Mucosa of rectum (tissue), 2 donors: ENCODE data around the gene IQUB.
A peak's percentile ranks its signal among the peaks of the same experiment; 100 is the strongest.

Source experiments
- H3K27ac ChIP-seq, 2 donors: one replicate each; pipeline ENCODE4 v1.7.0; 2013; ENCODE audit warnings: inconsistent platforms in 2 of 2, low read depth in 2 of 2, low read length in 2 of 2
- H3K27me3 ChIP-seq, 2 donors: one replicate each; pipeline ENCODE4 v1.7.0; 2013; ENCODE audit warnings: low read length in 2 of 2; ENCODE audit not compliant: control insufficient read depth in 2 of 2, insufficient read depth in 2 of 2
- H3K36me3 ChIP-seq, 2 donors: one replicate each; pipeline ENCODE4 v1.7.0; 2013; ENCODE audit warnings: low read length in 2 of 2; ENCODE audit not compliant: control insufficient read depth in 2 of 2, insufficient read depth in 2 of 2
- H3K4me1 ChIP-seq, 2 donors: one replicate each; pipeline ENCODE4 v1.7.0; 2013; ENCODE audit warnings: low read length in 2 of 2, mild to moderate bottlenecking in 1 of 2; ENCODE audit not compliant: control insufficient read depth in 2 of 2, insufficient read depth in 2 of 2
- H3K4me3 ChIP-seq, 2 donors: one replicate each; pipeline ENCODE4 v1.7.0; 2013; ENCODE audit warnings: low read length in 2 of 2
- H3K9ac ChIP-seq, 2 donors: one replicate each; pipeline ENCODE4 v1.7.0; 2013; ENCODE audit warnings: low read length in 2 of 2, low read depth in 1 of 2, mild to moderate bottlenecking in 1 of 2
- H3K9me3 ChIP-seq, 2 donors: one replicate each; pipeline ENCODE4 v1.7.0; 2013; ENCODE audit warnings: low read length in 2 of 2; ENCODE audit not compliant: control insufficient read depth in 2 of 2
- donor health status: healthy.
- donor health status: Normal muscosa, but diverticular disease.

Gene IQUB

DNA sequence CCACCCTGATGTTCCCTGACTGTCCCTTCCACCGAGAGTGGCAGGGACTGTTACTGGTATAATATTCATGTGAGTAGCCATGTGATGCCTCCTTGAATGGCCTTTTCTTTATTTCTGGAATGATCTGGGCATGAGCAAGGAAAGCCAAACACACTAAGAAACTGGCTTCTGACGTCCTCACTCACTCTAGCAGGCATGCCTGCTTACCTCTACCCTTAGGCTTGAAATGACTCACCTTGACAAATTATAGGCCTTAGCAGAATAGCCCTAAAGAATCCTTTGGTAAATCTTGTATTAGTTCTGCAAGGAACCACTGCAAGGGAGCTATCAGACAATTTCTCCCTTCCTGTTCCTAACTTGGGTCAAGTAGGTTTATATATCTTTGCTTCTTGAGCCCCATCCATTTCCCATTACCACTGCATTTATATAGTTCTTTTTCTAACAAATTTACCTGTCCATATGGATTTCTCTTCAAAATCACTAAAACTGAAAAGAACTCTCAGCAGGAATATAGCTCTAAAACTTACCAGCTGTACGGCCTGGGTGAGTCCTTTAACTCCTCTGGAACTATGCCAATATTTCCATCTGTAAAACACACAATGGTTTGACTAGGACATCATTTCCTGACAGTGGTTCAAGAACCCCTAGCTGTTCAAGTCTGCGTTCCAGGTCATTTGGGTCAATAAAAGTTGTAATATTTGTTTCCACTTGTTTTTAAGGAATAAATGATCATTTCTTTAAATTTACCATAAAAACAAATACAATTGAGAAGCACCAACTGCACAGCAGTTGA is 36.2 kb upstream of the IQUB start:
- no peaks in the 10 kb centered on the region for H3K4me1 ChIP-seq
- no peaks in the 10 kb centered on the region for H3K27me3 ChIP-seq
- no peak overlapping the region for H3K9ac ChIP-seq

DNA sequence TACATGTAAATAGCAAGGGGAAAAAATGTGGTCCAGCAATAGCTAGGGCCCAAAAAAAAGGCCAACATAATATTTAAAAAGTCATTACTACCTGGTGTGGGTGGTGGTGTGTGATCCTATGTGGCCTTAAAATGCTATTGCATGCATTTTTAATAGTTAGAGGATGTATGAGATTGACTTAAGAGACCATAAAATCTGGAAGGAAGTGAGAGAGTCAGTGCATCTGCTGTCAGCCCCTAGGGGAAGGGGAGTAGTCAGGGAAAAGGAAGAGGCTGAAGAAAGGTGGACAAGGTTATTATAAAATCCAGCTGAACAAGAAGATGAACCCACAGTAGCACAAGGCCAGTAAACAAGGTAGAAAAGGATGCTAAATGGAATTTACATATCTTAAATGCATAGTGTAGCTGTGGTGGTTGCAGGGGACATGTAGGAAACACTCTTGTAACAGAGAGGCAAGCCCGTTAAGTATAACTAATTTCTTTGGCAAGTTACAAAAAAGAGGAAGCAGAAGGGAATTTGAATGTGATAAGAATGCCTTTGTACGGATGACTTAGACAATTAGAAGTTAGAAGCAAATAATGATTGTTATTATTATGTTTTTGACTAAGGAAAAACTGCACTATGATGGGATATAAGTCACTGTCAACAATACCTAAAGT is 35.1 kb upstream of the IQUB start:
- H3K4me1 ChIP-seq = no peaks in the 10 kb centered on the region
- no peaks in the 10 kb centered on the region for H3K27me3 ChIP-seq
- H3K27ac ChIP-seq = no peak overlapping the region
- H3K9ac ChIP-seq = no peak overlapping the region
- H3K36me3 ChIP-seq = no peaks in the 10 kb centered on the region
- no peaks in the 10 kb centered on the region for H3K9me3 ChIP-seq
- H3K4me3 ChIP-seq = no peak overlapping the region

More for the DNA sequence above, 36.2 kb upstream of the IQUB start:
- H3K9me3 ChIP-seq = no peaks in the 10 kb centered on the region
- H3K27ac ChIP-seq = no peak overlapping the region
- H3K36me3 ChIP-seq = no peaks in the 10 kb centered on the region
- H3K4me3 ChIP-seq = no peak overlapping the region

DNA sequence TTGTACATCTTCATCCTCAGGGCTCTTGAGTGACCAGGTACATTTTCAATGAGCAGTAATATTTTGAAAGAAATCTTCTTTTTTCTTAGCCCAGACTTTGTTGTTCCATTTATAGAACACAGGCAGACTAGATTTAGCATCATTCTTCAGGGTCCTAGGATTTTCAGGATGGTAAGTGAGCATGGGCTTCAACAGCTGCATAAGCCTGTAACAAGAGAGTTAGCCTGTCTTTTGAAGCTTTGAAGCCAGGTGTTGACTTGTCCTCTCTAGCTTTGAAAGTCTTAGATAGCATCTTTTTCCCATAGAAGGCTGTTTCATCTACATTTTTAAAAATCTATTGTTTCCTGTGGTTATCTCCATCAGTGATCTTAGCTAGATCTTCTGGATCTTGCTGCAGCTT is 27.7 kb upstream of the IQUB start:
- no peaks in the 10 kb centered on the region for H3K4me1 ChIP-seq
- no peak overlapping the region for H3K4me3 ChIP-seq
- H3K27me3 ChIP-seq = no peaks in the 10 kb centered on the region
- H3K9me3 ChIP-seq = no peaks in the 10 kb centered on the region
- H3K36me3 ChIP-seq = no peaks in the 10 kb centered on the region
- H3K9ac ChIP-seq = no peak overlapping the region
- no peak overlapping the region for H3K27ac ChIP-seq

DNA sequence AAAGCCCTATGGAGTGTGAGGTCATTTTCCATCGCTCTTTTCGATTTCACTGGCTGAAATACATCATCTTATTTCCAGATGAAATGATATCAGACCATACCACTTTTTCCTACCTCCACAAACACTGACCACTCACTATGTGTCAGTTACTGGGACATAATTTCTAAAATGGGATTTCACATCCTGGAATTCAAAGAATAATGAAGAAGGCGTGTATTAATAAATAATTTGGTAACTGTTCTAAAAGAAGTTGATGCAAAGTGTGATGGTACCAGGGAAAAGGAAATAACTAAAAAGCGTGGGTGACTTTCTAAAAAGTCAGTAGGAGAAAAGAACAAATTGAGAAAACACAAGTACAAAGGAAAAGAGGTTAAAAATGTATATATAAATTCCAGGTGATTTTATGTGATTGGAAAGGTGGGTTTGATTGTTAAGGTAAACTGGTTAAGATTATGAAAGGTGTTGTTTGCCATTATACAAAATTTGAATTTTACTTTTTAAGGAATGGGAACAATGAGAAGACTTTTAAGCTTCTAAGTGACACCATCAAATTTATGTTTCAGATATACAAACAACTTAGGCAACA is 24.0 kb upstream of the IQUB start:
- H3K4me3 ChIP-seq = peak overlapping the region; percentile 94 to 100
- no peaks in the 10 kb centered on the region for H3K27me3 ChIP-seq
- peak overlapping the region; percentile 54 to 92 for H3K9ac ChIP-seq
- peaks cover 5 to 9% of the 10 kb centered on the region in 2 donors for H3K36me3 ChIP-seq
- H3K4me1 ChIP-seq = peaks cover 7 to 9% of the 10 kb centered on the region in 2 donors
- H3K27ac ChIP-seq = peak overlapping the region; percentile 44 to 53
- no peaks in the 10 kb centered on the region for H3K9me3 ChIP-seq

DNA sequence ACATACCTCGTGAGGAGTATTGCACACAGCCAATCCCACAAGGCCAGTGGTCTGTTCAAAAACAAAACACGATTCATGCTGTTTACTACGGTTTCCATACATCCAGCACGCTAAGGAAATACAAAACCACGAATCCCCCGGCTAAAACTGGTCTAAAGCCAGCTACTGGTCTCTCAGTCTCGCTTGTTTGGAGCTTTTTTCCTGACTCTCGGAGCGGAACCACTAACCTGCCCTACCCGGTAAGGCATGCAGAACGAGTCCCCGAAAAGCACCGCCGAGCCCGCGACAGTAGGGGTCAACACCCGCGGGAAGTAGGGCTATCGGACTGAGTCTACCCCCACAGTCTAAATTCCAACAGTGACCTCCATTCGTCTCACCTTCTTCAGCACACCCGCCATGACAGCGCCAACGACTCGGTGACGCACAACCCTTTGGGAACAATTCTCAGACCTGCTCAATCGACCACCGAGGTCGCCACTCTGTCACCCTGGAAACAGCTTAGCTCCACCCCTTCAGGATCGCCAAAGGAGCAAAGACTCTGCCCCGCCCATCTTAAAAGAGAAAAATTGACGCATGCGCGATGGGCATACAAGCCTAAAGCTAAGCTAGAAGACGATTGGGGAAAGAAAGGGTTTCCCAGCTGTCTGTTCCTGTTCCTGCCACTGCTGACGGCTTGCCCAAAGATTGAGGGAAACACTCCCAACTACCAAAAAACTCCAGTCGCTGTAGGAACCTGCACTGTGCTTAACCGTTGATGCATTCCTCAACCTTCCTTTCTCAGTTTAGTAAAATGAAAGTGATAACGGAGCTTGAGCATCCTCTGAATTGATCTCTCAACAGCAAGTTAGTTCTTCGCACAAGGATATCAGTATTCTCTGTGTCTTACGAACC is 23.2 kb upstream of the IQUB start, which contains the start of gene NDUFA5:
Gene NDUFA5 (minus strand): TSS at position 421 of the 891 bp plus-strand sequence. CDS start 23 bp downstream, at position 398.
- H3K9ac ChIP-seq = peak within 1 kb of the TSS; percentile 92 to 100
- H3K9me3 ChIP-seq = no peaks in the 10 kb centered on the region
- H3K4me1 ChIP-seq = peaks cover 7 to 9% of the 10 kb centered on the region in 2 donors
- peak within 1 kb of the TSS; percentile 94 to 100 for H3K4me3 ChIP-seq
- H3K27ac ChIP-seq = peak within 1 kb of the TSS; percentile 83 to 91
- peaks cover 11 to 15% of the 10 kb centered on the region in 2 donors for H3K36me3 ChIP-seq
- H3K27me3 ChIP-seq = no peaks in the 10 kb centered on the region

DNA sequence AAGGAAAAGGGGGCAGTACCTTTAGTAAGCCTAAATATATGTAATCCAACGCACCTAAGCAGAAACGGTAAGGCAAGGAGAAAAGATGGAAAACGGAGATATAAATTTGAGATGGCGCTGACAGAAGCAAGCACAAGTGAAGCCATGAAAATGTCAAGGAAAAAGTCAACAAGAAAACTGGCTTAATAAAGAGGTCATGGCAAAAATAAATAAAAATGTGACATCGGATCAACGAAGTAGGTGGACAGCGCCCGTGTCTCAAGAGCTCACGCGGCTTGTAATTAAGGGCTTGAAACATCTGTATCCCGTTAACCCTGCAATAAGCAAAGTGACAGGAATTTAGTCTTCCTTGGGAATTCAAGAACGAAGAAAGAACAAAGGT is 22.6 kb upstream of the IQUB start:
- Histone ChIP-seq H3K9ac (peak overlapping the region; percentile 92 to 100), H3K4me3 (peak overlapping the region; percentile 94 to 100), H3K4me1 (peaks cover 7 to 9% of the 10 kb centered on the region in 2 donors), H3K27me3 (no peaks in the 10 kb centered on the region), H3K27ac (peak overlapping the region; percentile 83 to 91), H3K9me3 (no peaks in the 10 kb centered on the region), H3K36me3 (peaks cover 12 to 16% of the 10 kb centered on the region in 2 donors)

DNA sequence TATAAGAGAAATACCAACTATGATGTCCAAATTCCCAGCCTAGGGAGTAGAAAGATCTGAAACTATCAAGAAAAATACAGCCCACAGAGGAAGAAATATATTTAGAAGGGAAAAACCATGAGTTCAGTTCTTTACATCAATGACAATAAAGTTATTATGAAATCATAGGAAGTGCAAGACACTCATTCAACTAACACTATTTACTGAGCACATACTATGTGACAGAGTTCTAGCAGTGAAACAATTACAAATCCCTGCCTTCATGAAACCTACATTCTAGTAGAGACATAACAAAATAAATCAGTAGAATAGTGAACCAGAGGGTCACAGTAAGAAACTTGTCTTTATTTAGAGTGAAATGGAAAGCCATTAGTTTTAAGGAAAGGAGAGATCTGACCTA is 21.1 kb upstream of the IQUB start:
- Histone ChIP-seq H3K9ac (no peak overlapping the region), H3K36me3 (peaks cover 12 to 16% of the 10 kb centered on the region in 2 donors), H3K27ac (no peak overlapping the region), H3K4me3 (no peak overlapping the region), H3K27me3 (no peaks in the 10 kb centered on the region), H3K4me1 (peaks cover 7 to 9% of the 10 kb centered on the region in 2 donors), H3K9me3 (no peaks in the 10 kb centered on the region)

DNA sequence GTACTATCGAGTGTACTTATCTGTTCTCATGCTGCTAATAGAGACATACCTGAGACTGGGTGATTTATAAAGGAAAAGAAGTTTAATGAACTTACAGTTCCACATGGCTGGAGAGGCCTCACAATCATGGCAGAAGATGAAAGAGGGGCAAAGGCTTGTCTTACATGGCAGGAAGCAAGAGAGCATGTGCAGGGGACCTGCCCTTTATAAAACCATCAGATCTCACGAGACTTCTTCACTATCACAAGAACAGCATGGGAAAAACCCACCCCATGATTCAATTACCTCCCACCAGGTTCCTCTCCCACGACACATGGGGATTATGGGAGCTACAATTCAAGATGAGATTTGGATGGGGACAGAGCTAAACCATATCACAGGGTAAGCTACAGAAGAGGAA is 18.8 kb upstream of the IQUB start:
- no peak overlapping the region for H3K27ac ChIP-seq
- H3K27me3 ChIP-seq = no peaks in the 10 kb centered on the region
- no peak overlapping the region for H3K9ac ChIP-seq
- no peaks in the 10 kb centered on the region for H3K9me3 ChIP-seq
- peaks cover 7 to 9% of the 10 kb centered on the region in 2 donors for H3K4me1 ChIP-seq
- peaks cover 21 to 26% of the 10 kb centered on the region in 2 donors for H3K36me3 ChIP-seq
- H3K4me3 ChIP-seq = no peak overlapping the region

DNA sequence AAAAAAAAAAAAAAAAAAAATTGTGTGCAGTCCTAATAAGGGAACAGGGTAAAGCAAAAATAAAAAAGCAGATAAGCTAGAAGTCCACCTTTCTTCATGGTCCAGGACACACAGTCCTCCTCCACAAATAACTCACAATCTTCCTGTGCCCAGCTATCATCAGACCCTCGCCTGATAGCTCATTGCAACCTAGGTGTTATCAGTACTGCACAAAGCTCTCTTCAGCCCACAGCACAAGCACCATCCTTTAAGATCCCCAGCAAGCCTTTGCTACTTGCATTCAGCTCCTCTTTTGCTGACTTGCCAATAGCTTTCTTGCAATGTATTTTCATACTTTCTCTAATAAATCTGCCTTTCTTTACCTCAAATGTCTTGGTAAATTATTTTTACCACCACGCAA is 18.2 kb upstream of the IQUB start:
- peaks cover 21 to 27% of the 10 kb centered on the region in 2 donors for H3K36me3 ChIP-seq
- no peak overlapping the region for H3K27ac ChIP-seq
- H3K4me3 ChIP-seq = no peak overlapping the region
- H3K9ac ChIP-seq = no peak overlapping the region
- peaks cover 7 to 9% of the 10 kb centered on the region in 2 donors for H3K4me1 ChIP-seq
- no peaks in the 10 kb centered on the region for H3K27me3 ChIP-seq
- no peaks in the 10 kb centered on the region for H3K9me3 ChIP-seq
